H1 (cell line): ENCODE results near the gene ANXA4. TPM values are rescaled to one million over a fixed set of nuclear protein-coding genes. Genes with fewer than 3 reads are reported as not detected.
A peak's percentile ranks its signal among the peaks of the same experiment; 100 is the strongest.

Source experiments
- CTCF ChIA-PET: fragments of 300-600 bp; sonication (Branson Sonifier 250); formaldehyde crosslinking; loops from one replicate; lab custom pipeline; 2021; ENCODE audit not compliant: partially characterized antibody; lab: Charles Lee
- POLR2A ChIA-PET: fragments of 300-600 bp; sonication (Branson Sonifier 250); formaldehyde crosslinking; loops from one replicate; lab custom pipeline; 2021; ENCODE audit warnings: inconsistent platforms; ENCODE audit not compliant: partially characterized antibody; lab: Charles Lee
- DNase-seq, 2 experiments: peaks; one replicate each; pipeline versions ENCODE4 v3.0.0 to v3.0.0-alpha.2; 2010 to 2022; ENCODE audit warnings: low spot score in 2 of 2, low read depth in 1 of 2, mixed read lengths in 1 of 2
- FAIRE-seq: peaks from 2 replicates; lab custom pipeline; 2011; peaks lifted over from hg19 to GRCh38; lab: Jason Lieb, UNC
- H2AFZ ChIP-seq: 2 replicates; pipeline ENCODE4 v1.8.1; 2012; ENCODE audit warnings: low read length, inconsistent platforms
- H2AK5ac ChIP-seq: 2 replicates; pipeline ENCODE4 v1.6.1; 2013; ENCODE audit warnings: low read depth, low read length
- H2BK120ac ChIP-seq: replicated peaks from 2 replicates; pipeline ENCODE3; 2013; ENCODE audit warnings: low read depth, low read length, inconsistent platforms
- H2BK12ac ChIP-seq: 2 replicates; pipeline ENCODE4 v1.6.1; 2013; ENCODE audit warnings: low read depth, low read length
- H2BK15ac ChIP-seq: 2 replicates; pipeline ENCODE4 v1.6.1; 2013; ENCODE audit warnings: low read length
- H2BK20ac ChIP-seq: 2 replicates; pipeline ENCODE4 v1.6.1; 2013; ENCODE audit warnings: low read length
- H2BK5ac ChIP-seq: 2 replicates; pipeline ENCODE4 v1.6.1; 2013; ENCODE audit warnings: low read depth, low read length
- H3K14ac ChIP-seq: 2 replicates; pipeline ENCODE4 v1.6.1; 2013; ENCODE audit warnings: inconsistent platforms; ENCODE audit not compliant: insufficient read length
- H3K18ac ChIP-seq: 2 replicates; pipeline ENCODE4 v1.6.1; 2013; ENCODE audit warnings: low read length; ENCODE audit errors: extremely low read depth
- H3K23ac ChIP-seq: 2 replicates; pipeline ENCODE4 v1.6.1; 2013; ENCODE audit warnings: inconsistent platforms; ENCODE audit not compliant: insufficient read length
- H3K23me2 ChIP-seq: 2 replicates; pipeline ENCODE4 v1.6.1; 2013; ENCODE audit warnings: low read depth, low read length
- H3K27ac ChIP-seq: 2 replicates; pipeline ENCODE4 v1.6.1; 2011; ENCODE audit warnings: low read depth, low read length, inconsistent platforms
- H3K27me3 ChIP-seq, 4 experiments: replicated peaks in 1 of 4; 1 replicate in 1 of 4; 2 replicates in 3 of 4; pipeline versions ENCODE4 v1.6.1 to v1.8.1; 2011 to 2013; ENCODE audit warnings: low read length in 3 of 4, mild to moderate bottlenecking in 3 of 4, inconsistent platforms in 2 of 4, mixed read lengths in 2 of 4, moderate library complexity in 1 of 4; ENCODE audit not compliant: control insufficient read depth in 3 of 4, insufficient read depth in 3 of 4; ENCODE audit errors: extremely low read depth in 1 of 4
- H3K36me3 ChIP-seq, 4 experiments: 2 replicates each; pipeline versions ENCODE4 v1.6.1 to v1.8.1; 2011 to 2013; ENCODE audit warnings: mild to moderate bottlenecking in 4 of 4, low read length in 3 of 4, moderate library complexity in 2 of 4, control low read depth in 1 of 4, inconsistent platforms in 1 of 4; ENCODE audit not compliant: insufficient read depth in 4 of 4, control insufficient read depth in 2 of 4
- H3K4ac ChIP-seq: replicated peaks from 2 replicates; pipeline ENCODE3; 2013; ENCODE audit warnings: low read length, low read depth, mixed read lengths, inconsistent platforms; ENCODE audit not compliant: insufficient read length
- H3K4me1 ChIP-seq, 4 experiments: replicated peaks in 1 of 4; 1 replicate in 1 of 4; 2 replicates in 3 of 4; pipeline versions ENCODE4 v1.6.1 to v1.8.1; 2011 to 2013; ENCODE audit warnings: low read length in 3 of 4, inconsistent platforms in 2 of 4, mixed read lengths in 1 of 4; ENCODE audit not compliant: insufficient read depth in 4 of 4, control insufficient read depth in 3 of 4
- H3K4me2 ChIP-seq, 2 experiments: 2 replicates each; pipeline versions ENCODE4 v1.6.1 to v1.8.1; 2011 to 2013; ENCODE audit warnings: low read depth in 2 of 2, low read length in 2 of 2, control low read depth in 1 of 2, inconsistent platforms in 1 of 2, mild to moderate bottlenecking in 1 of 2; ENCODE audit not compliant: insufficient read depth in 1 of 2
- H3K4me3 ChIP-seq, 4 experiments: fragments of 200-600, 300-600 bp in 1 of 4; sonication (generic), shearing (Covaris generic), sonication (Bioruptor Twin) in 1 of 4; 2 replicates each; pipeline versions ENCODE4 v1.5.1 to v1.8.1; 2011 to 2016; ENCODE audit warnings: low read length in 4 of 4, low read depth in 3 of 4, control low read depth in 2 of 4, inconsistent platforms in 2 of 4, mild to moderate bottlenecking in 2 of 4, mixed read lengths in 1 of 4, moderate library complexity in 1 of 4; ENCODE audit not compliant: insufficient read depth in 2 of 4; ENCODE audit errors: extremely low read depth in 1 of 4
- H3K56ac ChIP-seq: replicated peaks from 2 replicates; pipeline ENCODE3; 2013; ENCODE audit warnings: low read depth, mild to moderate bottlenecking, mixed read lengths, low read length, inconsistent platforms; ENCODE audit not compliant: insufficient read length
- H3K79me1 ChIP-seq: 2 replicates; pipeline ENCODE4 v1.6.1; 2013; ENCODE audit warnings: low read depth, low read length, control low read depth
- H3K79me2 ChIP-seq, 2 experiments: 2 replicates each; pipeline versions ENCODE4 v1.6.1 to v1.8.1; 2012 to 2013; ENCODE audit warnings: low read length in 2 of 2, mild to moderate bottlenecking in 2 of 2, inconsistent platforms in 1 of 2; ENCODE audit not compliant: insufficient read depth in 2 of 2, control insufficient read depth in 1 of 2
- H3K9ac ChIP-seq, 4 experiments: replicated peaks in 1 of 4; 1 replicate in 1 of 4; 2 replicates in 3 of 4; pipeline versions ENCODE4 v1.6.1 to v1.8.1; 2011 to 2013; ENCODE audit warnings: low read depth in 3 of 4, low read length in 3 of 4, control low read depth in 2 of 4, mild to moderate bottlenecking in 2 of 4, moderate library complexity in 2 of 4, inconsistent platforms in 1 of 4; ENCODE audit errors: extremely low read depth in 1 of 4
- H3K9me3 ChIP-seq, 2 experiments: 2 replicates each; pipeline versions ENCODE4 v1.6.1 to v1.8.1; 2012 to 2013; ENCODE audit warnings: mild to moderate bottlenecking in 2 of 2, moderate library complexity in 2 of 2, control low read depth in 1 of 2, inconsistent platforms in 1 of 2, low read depth in 1 of 2, low read length in 1 of 2, mixed read lengths in 1 of 2; ENCODE audit not compliant: insufficient read depth in 2 of 2
- H4K20me1 ChIP-seq, 2 experiments: replicated peaks in 1 of 2; 2 replicates each; pipeline versions ENCODE3 to v1.8.1; 2011 to 2013; ENCODE audit warnings: inconsistent platforms in 2 of 2, low read length in 2 of 2, mild to moderate bottlenecking in 1 of 2; ENCODE audit not compliant: insufficient read depth in 2 of 2, control insufficient read depth in 1 of 2
- H4K5ac ChIP-seq: 2 replicates; pipeline ENCODE4 v1.6.1; 2013; ENCODE audit warnings: low read length, low read depth, mixed read lengths, inconsistent platforms; ENCODE audit not compliant: insufficient read length
- H4K8ac ChIP-seq: 2 replicates; pipeline ENCODE4 v1.8.0; 2013; ENCODE audit warnings: mild to moderate bottlenecking, moderate library complexity, low read length, inconsistent platforms; ENCODE audit not compliant: insufficient read depth; ENCODE audit errors: extremely low read depth
- H4K91ac ChIP-seq: replicated peaks from 2 replicates; pipeline ENCODE3; 2013; ENCODE audit warnings: low read length, mixed read lengths, inconsistent platforms; ENCODE audit not compliant: insufficient read length
- ASH2L ChIP-seq: fragments of 200-600, 300-600 bp; sonication (generic); IDR thresholded peaks from one replicate; pipeline ENCODE4 v1.7.1; 2017; ENCODE audit warnings: low read length
- CEBPB ChIP-seq: IDR thresholded peaks from 2 replicates; pipeline ENCODE4 v1.6.1; 2012; ENCODE audit warnings: low read depth, low read length
- CTCF ChIP-seq, 3 experiments: IDR thresholded peaks; 1 replicate in 2 of 3; 2 replicates in 1 of 3; pipeline versions ENCODE4 v1.5.1 to v1.6.1; 2011; ENCODE audit warnings: low read length in 3 of 3, mild to moderate bottlenecking in 3 of 3, inconsistent platforms in 2 of 3, low read depth in 1 of 3, moderate library complexity in 1 of 3; ENCODE audit not compliant: insufficient read depth in 1 of 3; ENCODE audit errors: control extremely low read depth in 1 of 3
- FOSL1 ChIP-seq: IDR thresholded peaks from 2 replicates; pipeline ENCODE4 v1.6.1; 2011; ENCODE audit warnings: mild to moderate bottlenecking, low read depth, low read length, moderate library complexity; ENCODE audit not compliant: insufficient read depth
- JUN ChIP-seq: IDR thresholded peaks from 2 replicates; pipeline ENCODE4 v1.6.1; 2011; ENCODE audit warnings: low read depth, mild to moderate bottlenecking, improper control_type of control experiment, low read length
- RFX5 ChIP-seq: IDR thresholded peaks from 2 replicates; pipeline ENCODE4 v1.6.1; 2011; ENCODE audit warnings: low read depth, low read length, improper control_type of control experiment, borderline replicate concordance
- TAF1 ChIP-seq: IDR thresholded peaks from 2 replicates; pipeline ENCODE4 v1.6.1; 2011; ENCODE audit warnings: mild to moderate bottlenecking, low read depth, low read length
- TCF12 ChIP-seq: IDR thresholded peaks from 2 replicates; pipeline ENCODE4 v1.6.1; 2011; ENCODE audit warnings: low read depth, mild to moderate bottlenecking, low read length
- USF2 ChIP-seq: IDR thresholded peaks from 2 replicates; pipeline ENCODE4 v1.6.1; 2011; ENCODE audit warnings: low read length, improper control_type of control experiment
- YY1 ChIP-seq: IDR thresholded peaks from 2 replicates; pipeline ENCODE4 v1.6.1; 2011; ENCODE audit warnings: low read depth, mild to moderate bottlenecking, low read length
- WGBS, 2 experiments: shearing (Covaris generic) in 1 of 2; methylation state at CpG; one replicate each; pipeline versions ENCODE4 v1.1.6 to v1.1.7; 2013 to 2015; ENCODE audit warnings: low lambda C conversion rate in 2 of 2, mixed read lengths in 2 of 2, inconsistent platforms in 1 of 2, low coverage in 1 of 2, missing lambda C conversion rate in 1 of 2; ENCODE audit not compliant: insufficient replicate concordance in 2 of 2, insufficient coverage in 1 of 2, insufficient read length in 1 of 2; ENCODE audit errors: extremely low coverage in 1 of 2, missing lambda C conversion rate in 1 of 2; 5-methylcytosine and 5-hydroxymethylcytosine counted together
- polyA plus RNA-seq, 7 experiments: library from polyadenylated mRNA; depleted of rRNA in 3 of 7; stranded (reverse) in 5 of 7; unstranded in 2 of 7; fragments of >200 nt in 5 of 7; fragments of 200-250 nt in 2 of 7; gene quantifications; 1 replicate in 5 of 7; 2 replicates in 1 of 7; 4 replicates in 1 of 7; pipeline versions ENCODE4 v1.2.1 to v1.2.3, GENCODE V29; 2011 to 2013; ENCODE audit warnings: missing spikeins in 2 of 7, mixed read lengths in 2 of 7
- total RNA-seq: library from RNA; stranded (reverse); fragmentation: NEBNext Ultra II Directional; extraction: Animal tissue kit (Norgen Biotek cat#: 25700); gene quantifications from 2 replicates; pipeline ENCODE4 v1.2.1, GENCODE V29; 2021

The ANXA4 gene
- total and polyA plus RNA-seq, 2 of the 8 experiments (the other 6 are each of a cell fraction or from before 2014, with no cell fraction given) = 9.4 to 17.6 TPM

- no peak for FAIRE-seq
- no peaks in the 10 kb centered on the region for H3K79me2 ChIP-seq
- H2BK15ac ChIP-seq = no peak overlapping the region
- no peak overlapping the region for H4K5ac ChIP-seq
- WGBS, 2 experiments = 89% methylated on average over 2 of the region's 2 CpGs; no CpG with 5 or more reads in 1 of the 2 experiments
- peaks cover 0 to 15% (median 11%) of the 10 kb centered on the region in 4 experiments; a peak in 6 of 7 replicates for H3K27me3 ChIP-seq
- H3K4me1 ChIP-seq = peaks cover 0 to 2% (median 1%) of the 10 kb centered on the region in 4 experiments; a peak in 3 of 7 replicates
- no peak overlapping the region for H2AK5ac ChIP-seq
- H3K27ac ChIP-seq = no peak overlapping the region
- no peak overlapping the region for H3K23ac ChIP-seq
- no peak overlapping the region for H4K91ac ChIP-seq
- H3K4me2 ChIP-seq = no peak overlapping the region
- H2BK20ac ChIP-seq = no peak overlapping the region
- DNase-seq = peak in 1 of 2 experiments; percentile 6
- H3K79me1 ChIP-seq = no peaks in the 10 kb centered on the region; the same call in 1 of the 2 replicates
- H4K8ac ChIP-seq = no peak overlapping the region
- H2BK12ac ChIP-seq = no peak overlapping the region
- peaks cover 12% of the 10 kb centered on the region; the same call in 1 of the 2 replicates for H3K23me2 ChIP-seq
- H2AFZ ChIP-seq = no peak overlapping the region
- CTCF ChIA-PET = interaction anchor here (1.1 to 7.4 kb wide), 3 partner anchors 19 to 73 kb away, joined by 3 to 51 read pairs (median 6); no protein-coding TSS in a partner anchor
- H4K20me1 ChIP-seq = no peaks in the 10 kb centered on the region
- POLR2A ChIA-PET = no interaction called here
- no peak overlapping the region for H3K4me3 ChIP-seq
- no peak overlapping the region for H2BK5ac ChIP-seq
- H3K18ac ChIP-seq = no peak overlapping the region
- H3K9ac ChIP-seq = no peak overlapping the region
- no peak overlapping the region for H3K4ac ChIP-seq
- H2BK120ac ChIP-seq = no peak overlapping the region
- no peak overlapping the region for H3K56ac ChIP-seq
- H3K9me3 ChIP-seq = no peaks in the 10 kb centered on the region
- H3K14ac ChIP-seq = no peak overlapping the region
- no peaks in the 10 kb centered on the region for H3K36me3 ChIP-seq
- no peak for TF ChIP-seq RFX5
- TF ChIP-seq ASH2L = no peak
- no peak for TF ChIP-seq USF2
- no peak for TF ChIP-seq CEBPB
- no peak for TF ChIP-seq JUN
- no peak for TF ChIP-seq TAF1
- TF ChIP-seq CTCF (IDR thresholded peaks at IDR 0.05; ENCODE audit: control extremely low read depth in 1 of 3, insufficient read depth in 1 of 3, low read depth in 1 of 3, low read length in 3 of 3) = no peak
- no peak for TF ChIP-seq FOSL1
- no peak for TF ChIP-seq YY1
- TF ChIP-seq TCF12 = no peak
Measured at GRCh38 chr2:69743847-69744264, 1.9 kb downstream of the ANXA4 start.
